SK-N-SH (cell line): ENCODE data around the gene CAPN11.

Experiments used
- CHD2 ChIP-seq: fragments of 150-350 bp; IDR thresholded peaks from 2 replicates; pipeline ENCODE4 v1.6.1; 2018; ENCODE audit warnings: low read length; ENCODE audit not compliant: partially characterized antibody
- CTCF ChIP-seq: fragments of 200-600 bp; sonication (generic); IDR thresholded peaks from 2 replicates; pipeline ENCODE4 v1.6.1; 2017; ENCODE audit warnings: antibody characterized with exemption, mild to moderate bottlenecking, moderate library complexity
- ELF1 ChIP-seq: IDR thresholded peaks from 2 replicates; pipeline ENCODE4 v1.4.0; 2012
- EP300 ChIP-seq, 2 experiments: IDR thresholded peaks; 2 replicates each; pipeline versions ENCODE4 v1.4.0 to v1.6.1; 2012; ENCODE audit warnings: borderline replicate concordance in 1 of 2, low read depth in 1 of 2, low read length in 1 of 2
- JUND ChIP-seq: IDR thresholded peaks from 2 replicates; pipeline ENCODE4 v1.4.0; 2012
- MEF2A ChIP-seq: IDR thresholded peaks from 2 replicates; pipeline ENCODE4 v1.4.0; 2012; ENCODE audit warnings: low read depth, borderline replicate concordance
- MXI1 ChIP-seq: IDR thresholded peaks from 2 replicates; pipeline ENCODE4 v1.6.1; 2012; ENCODE audit warnings: mild to moderate bottlenecking, low read depth, low read length, improper control_type of control experiment
- NFIC ChIP-seq: IDR thresholded peaks from 2 replicates; pipeline ENCODE4 v1.4.0; 2012; ENCODE audit warnings: borderline replicate concordance
- POLR2AphosphoS5 ChIP-seq: IDR thresholded peaks from 2 replicates; pipeline ENCODE4 v1.6.1; 2012; ENCODE audit warnings: low read depth, low read length
- RAD21 ChIP-seq: IDR thresholded peaks from 2 replicates; pipeline ENCODE4 v1.6.1; 2012; ENCODE audit warnings: mild to moderate bottlenecking, low read length
- RCOR1 ChIP-seq: fragments of 150-350 bp; IDR thresholded peaks from 2 replicates; pipeline ENCODE4 v1.6.1; 2017; ENCODE audit warnings: antibody characterized with exemption, low read length
- RFX5 ChIP-seq: IDR thresholded peaks from 2 replicates; pipeline ENCODE4 v1.6.1; 2012; ENCODE audit warnings: mild to moderate bottlenecking, improper control_type of control experiment, low read length
- SMC3 ChIP-seq: IDR thresholded peaks from 2 replicates; pipeline ENCODE4 v1.6.1; 2012; ENCODE audit warnings: low read depth, low read length, improper control_type of control experiment

GRCh38 chr6:44146685-44147084 is 11.9 kb upstream of the CAPN11 start:
- no peak for TF ChIP-seq SMC3
- TF ChIP-seq ELF1, result no peak
- TF ChIP-seq CTCF, result no peak
- TF ChIP-seq JUND, result no peak
- TF ChIP-seq CHD2, result no peak
- TF ChIP-seq MEF2A, result no peak
- TF ChIP-seq POLR2AphosphoS5, result no peak
- TF ChIP-seq RFX5, result no peak
- no peak for TF ChIP-seq EP300 (IDR thresholded peaks at IDR 0.05; ENCODE audit: borderline replicate concordance in 1 of 2, low read depth in 1 of 2, low read length in 1 of 2)
- no peak for TF ChIP-seq NFIC
- no peak for TF ChIP-seq MXI1
- TF ChIP-seq RAD21, result no peak
- no peak for TF ChIP-seq RCOR1
